ENCODE data around the gene AGAP1. TPM values are rescaled to one million over a fixed set of nuclear protein-coding genes. Genes with fewer than 3 reads are reported as not detected.

The AGAP1 gene
- total RNA-seq, 1 experiment from 2014 or later = 25.8 TPM

- no peak for DNase-seq
- H3T11ph ChIP-seq (ENCODE audit: low read length) = no peak overlapping the region
- H3K27ac ChIP-seq (ENCODE audit: insufficient read length, low read depth, low read length) = no peak overlapping the region
- no peak overlapping the region for H4K91ac ChIP-seq (ENCODE audit: insufficient read length, low read depth, low read length)
- no peaks in the 10 kb centered on the region for H3K23me2 ChIP-seq (ENCODE audit: insufficient read length, low read depth, low read length, poor library complexity, severe bottlenecking)
- H4K20me1 ChIP-seq (ENCODE audit: control insufficient read depth, insufficient read depth, insufficient read length) = peaks cover 2% of the 10 kb centered on the region
- no peak overlapping the region for H2BK20ac ChIP-seq (ENCODE audit: low read depth, low read length, poor library complexity, severe bottlenecking)
- H2BK5ac ChIP-seq (ENCODE audit: insufficient read length, low read length) = no peak overlapping the region
- H3K9me3 ChIP-seq (ENCODE audit: control insufficient read depth, low read depth, low read length) = no peaks in the 10 kb centered on the region
- no peak overlapping the region for H2AK5ac ChIP-seq (ENCODE audit: insufficient read length, low read length)
- peaks cover 20% of the 10 kb centered on the region; the same call in 1 of the 2 replicates for H3K79me2 ChIP-seq (ENCODE audit: insufficient read depth, low read length)
- H3K18ac ChIP-seq (ENCODE audit: insufficient read length, low read depth, low read length) = no peak overlapping the region
- H3K36me3 Mint-ChIP-seq (ENCODE audit: insufficient read depth in 1 of 3, low read depth in 3 of 3) = no peaks in the 10 kb centered on the region; a peak in 1 of 7 replicates
- no peak overlapping the region for H4K8ac ChIP-seq (replicated peaks; ENCODE audit: insufficient read length, low read depth, low read length)
- no peaks in the 10 kb centered on the region for H3K9me3 Mint-ChIP-seq
- H3K56ac ChIP-seq (ENCODE audit: insufficient read length, low read depth, low read length) = no peak overlapping the region
- H2BK12ac ChIP-seq (ENCODE audit: insufficient read length, low read depth, low read length) = no peak overlapping the region
- H3K4ac ChIP-seq (ENCODE audit: low read depth, low read length) = no peak overlapping the region
- H3K27ac Mint-ChIP-seq = 0 out of 7 replicates have a peak overlapping the region, but pooled peaks of 1 of the 3 experiments have one; percentile 35
- H3K79me1 ChIP-seq (ENCODE audit: insufficient read depth, low read depth, low read length, poor library complexity, severe bottlenecking) = peaks cover 10% of the 10 kb centered on the region
- H3K4me3 Mint-ChIP-seq = no peak overlapping the region
- H2BK15ac ChIP-seq (ENCODE audit: low read depth, low read length) = no peak overlapping the region
- no peak overlapping the region for H3K9ac ChIP-seq (ENCODE audit: extremely low read depth, insufficient read length, low read length)
- no peak overlapping the region for H3K23ac ChIP-seq (ENCODE audit: insufficient read length, low read depth, low read length)
- no peak overlapping the region for H4K5ac ChIP-seq (ENCODE audit: insufficient read length, low read depth, low read length)
- no peaks in the 10 kb centered on the region for H3K27me3 ChIP-seq (ENCODE audit: insufficient read depth, low read length)
- no peak for TF ChIP-seq CTCF (conservative IDR thresholded peaks at IDR 0.05)
- H3K27me3 Mint-ChIP-seq (ENCODE audit: low read depth) = no peaks in the 10 kb centered on the region
- WGBS (ENCODE audit: extremely low coverage, insufficient read length, low lambda C conversion rate) = no CpG with 5 or more reads among the region's 8 CpGs
- no peak overlapping the region for H3K14ac ChIP-seq (ENCODE audit: insufficient read depth, low read length)
- H2BK120ac ChIP-seq (ENCODE audit: low read depth, low read length, poor library complexity, severe bottlenecking) = no peak overlapping the region
- no peak overlapping the region for H3K4me2 ChIP-seq (ENCODE audit: insufficient read depth, insufficient read length, low read length)
- H3K4me1 ChIP-seq (ENCODE audit: insufficient read depth, low read length) = no peaks in the 10 kb centered on the region; the same call in 1 of the 2 replicates
- peaks cover 32 to 44% of the 10 kb centered on the region in 2 experiments for H3K4me1 Mint-ChIP-seq
- no peak overlapping the region for H2AFZ ChIP-seq (ENCODE audit: low read length)
Measured at GRCh38 chr2:235550946-235551345, 57.1 kb downstream of the AGAP1 start.

Measured in H9 (cell line).